Spleen (tissue), 11 donors: ENCODE results near the gene KCP. TPM values are rescaled to one million over a fixed set of nuclear protein-coding genes. Genes with fewer than 3 reads are reported as not detected.

ENCODE experiments used
- DNase-seq: peaks from one replicate; pipeline ENCODE4 v3.0.0-alpha.2; 2020
- H3K27ac ChIP-seq, 8 donors: fragments of 200-600 bp; sonication (generic) in 7 of 8; 1 replicate in 4 of 8; 2 replicates in 4 of 8; pipeline versions ENCODE4 v1.5.0 to v1.8.0; 2016 to 2021; ENCODE audit warnings: inconsistent platforms in 4 of 8, mild to moderate bottlenecking in 4 of 8, moderate library complexity in 1 of 8
- H3K27me3 ChIP-seq, 7 donors: fragments of 200-600 bp; sonication (generic) in 6 of 7; replicated peaks in 1 of 7; 1 replicate in 4 of 7; 2 replicates in 3 of 7; pipeline versions ENCODE4 v1.5.0 to v1.8.0; 2016 to 2021; ENCODE audit warnings: inconsistent platforms in 3 of 7, mild to moderate bottlenecking in 1 of 7
- H3K36me3 ChIP-seq, 6 donors: fragments of 200-600 bp; sonication (generic) in 5 of 6; 1 replicate in 4 of 6; 2 replicates in 2 of 6; pipeline versions ENCODE4 v1.5.0 to v1.8.0; 2016 to 2021; ENCODE audit warnings: inconsistent platforms in 2 of 6
- H3K4me1 ChIP-seq, 6 donors: fragments of 200-600 bp; sonication (generic) in 5 of 6; 1 replicate in 3 of 6; 2 replicates in 3 of 6; pipeline versions ENCODE4 v1.5.0 to v1.8.0; 2016 to 2021; ENCODE audit warnings: inconsistent platforms in 3 of 6
- H3K4me3 ChIP-seq, 8 donors: fragments of 200-600 bp; sonication (generic) in 7 of 8; 1 replicate in 4 of 8; 2 replicates in 4 of 8; pipeline versions ENCODE4 v1.5.0 to v1.8.0; 2016 to 2021; ENCODE audit warnings: inconsistent platforms in 4 of 8, mild to moderate bottlenecking in 4 of 8, moderate library complexity in 2 of 8
- H3K9me3 ChIP-seq, 8 donors: fragments of 200-600 bp; sonication (generic) in 7 of 8; 1 replicate in 4 of 8; 2 replicates in 4 of 8; pipeline versions ENCODE4 v1.5.0 to v1.8.0; 2016 to 2021; ENCODE audit warnings: inconsistent platforms in 4 of 8
- CTCF ChIP-seq, 11 experiments: fragments of 200-600 bp in 7 of 11; fragments of 450-650 bp in 4 of 11; sonication (generic) in 4 of 11; IDR thresholded peaks in 8 of 11; conservative IDR thresholded peaks in 3 of 11; 1 replicate in 7 of 11; 2 replicates in 4 of 11; pipeline versions ENCODE4 v1.4.0 to v1.8.0; 2016 to 2021; ENCODE audit warnings: antibody characterized with exemption in 11 of 11, inconsistent platforms in 4 of 11, mild to moderate bottlenecking in 1 of 11
- POLR2A ChIP-seq, 3 donors: fragments of 450-650 bp; IDR thresholded peaks; one replicate each; pipeline ENCODE4 v1.5.1; 2017; ENCODE audit warnings: antibody characterized with exemption in 3 of 3, mild to moderate bottlenecking in 1 of 3
- POLR2AphosphoS5 ChIP-seq, 3 donors: sonication (generic); formaldehyde crosslinking; IDR thresholded peaks; one replicate each; pipeline ENCODE4 v1.5.1; 2017; ENCODE audit warnings: antibody characterized with exemption in 3 of 3
- WGBS, 5 donors: extraction: QIAGEN DNeasy Blood & Tissue Kit in 3 of 5; methylation state at CpG; one replicate each; pipeline versions ENCODE4 v1.1.5 to v1.1.7; 2013 to 2018; 5-methylcytosine and 5-hydroxymethylcytosine counted together
- intact Hi-C: fragments of 100-400 bp; cut with DNase I; formaldehyde crosslinking; loops from one replicate; pipeline ENCODE4 v1.15.0; 2023; ENCODE audit warnings: low total_unique reads
- polyA plus RNA-seq, 3 donors: library from polyadenylated mRNA; stranded (reverse); fragments of 200-250 nt; gene quantifications; one replicate each; pipeline ENCODE4 v1.2.1, GENCODE V29; 2013
- total RNA-seq, 7 donors: library from RNA; depleted of rRNA in 3 of 7; stranded (reverse); fragments of >200 nt in 3 of 7; fragmentation: NEBNext Ultra II Directional in 4 of 7; extraction: Animal tissue kit (Norgen Biotek cat#: 25700) in 4 of 7; gene quantifications; one replicate each; pipeline versions ENCODE4 v1.1.0 to v1.2.1, GENCODE V29; 2016 to 2021
- donor health status: healthy with polysubstance abuse.
- donor health status: DM: no; HTN: no; CAD: no; lungs with moderate emphysema.
- donor health status: DM: no; HTN: no; CAD: no.
- donor health status: Bipolar disorder and iron deficiency.
- donor health status: healthy.
- donor health status: DM: no; HTN: no; CAD: no.
- donor health status: DM: yes; HTN: yes; CAD: no.

The KCP gene
- total and polyA plus RNA-seq, 10 donors, result 0.06 to 2.1 (median 0.71) TPM

GRCh38 chr7:128954150-128954549 is 43.6 kb upstream of the KCP start:
- H3K9me3 ChIP-seq, result no peaks in the 10 kb centered on the region
- no peaks in the 10 kb centered on the region for H3K27me3 ChIP-seq
- H3K4me3 ChIP-seq, result no peak overlapping the region
- no peak for DNase-seq
- peaks cover 0 to 25% (median 2%) of the 10 kb centered on the region in 6 donors for H3K4me1 ChIP-seq
- peaks cover 0 to 100% (median 67%) of the 10 kb centered on the region in 6 donors for H3K36me3 ChIP-seq
- H3K27ac ChIP-seq, result peak overlapping the region in 6 of 8 donors; percentile 43 to 72 (median 63)
- TF ChIP-seq CTCF (IDR thresholded peaks at IDR 0.05 in 8 of 11, conservative IDR thresholded peaks at IDR 0.05 in 3 of 11) (no peak), POLR2AphosphoS5 (IDR thresholded peaks at IDR 0.05) (no peak), POLR2A (IDR thresholded peaks at IDR 0.05) (no peak)
- intact Hi-C loops, result no loop called here
- WGBS, 5 donors, result 82 to 93% (median 89%) methylated on average over 2 of the region's 2 CpGs

GRCh38 chr7:128951296-128951695 is 40.8 kb upstream of the KCP start:
- Histone ChIP-seq H3K27me3 (no peaks in the 10 kb centered on the region), H3K27ac (no peak overlapping the region), H3K9me3 (no peaks in the 10 kb centered on the region), H3K4me3 (no peak overlapping the region), H3K36me3 (peaks cover 0 to 100% (median 64%) of the 10 kb centered on the region in 6 donors), H3K4me1 (peaks cover 0 to 39% (median 12%) of the 10 kb centered on the region in 6 donors)
- TF ChIP-seq POLR2A (IDR thresholded peaks at IDR 0.05) (no peak), POLR2AphosphoS5 (IDR thresholded peaks at IDR 0.05) (no peak), CTCF (IDR thresholded peaks at IDR 0.05 in 8 of 11, conservative IDR thresholded peaks at IDR 0.05 in 3 of 11) (no peak)
- no peak for DNase-seq
- WGBS, 5 donors, result 51 to 64% (median 62%) methylated on average over 5 of the region's 5 CpGs
- intact Hi-C loops, result no loop called here

GRCh38 chr7:128948976-128949760 is 38.7 kb upstream of the KCP start:
- WGBS, 5 donors, result 72 to 92% (median 88%) methylated on average over 4 of the region's 4 CpGs
- intact Hi-C loops, result no loop called here
- Histone ChIP-seq H3K27ac (peak overlapping the region in 2 of 8 donors; percentile 46 to 48), H3K36me3 (peaks cover 0 to 100% (median 58%) of the 10 kb centered on the region in 6 donors), H3K4me1 (peaks cover 0 to 31% (median 12%) of the 10 kb centered on the region in 6 donors), H3K27me3 (no peaks in the 10 kb centered on the region), H3K9me3 (no peaks in the 10 kb centered on the region), H3K4me3 (no peak overlapping the region)
- DNase-seq, result no peak
- TF ChIP-seq CTCF (IDR thresholded peaks at IDR 0.05 in 8 of 11, conservative IDR thresholded peaks at IDR 0.05 in 3 of 11) (no peak), POLR2AphosphoS5 (IDR thresholded peaks at IDR 0.05) (peak in 2 of 3 donors; percentile 12 to 43), POLR2A (IDR thresholded peaks at IDR 0.05) (no peak)

GRCh38 chr7:128948312-128948973 is 37.9 kb upstream of the KCP start:
- no peak overlapping the region for H3K4me3 ChIP-seq
- intact Hi-C loops, result no loop called here
- 64 to 84% (median 72%) methylated on average over 6 to 12 of the region's 12 CpGs for WGBS, 5 donors
- H3K4me1 ChIP-seq, result peaks cover 0 to 32% (median 12%) of the 10 kb centered on the region in 6 donors
- no peak for TF ChIP-seq POLR2A (IDR thresholded peaks at IDR 0.05)
- no peak for TF ChIP-seq CTCF (IDR thresholded peaks at IDR 0.05 in 8 of 11, conservative IDR thresholded peaks at IDR 0.05 in 3 of 11)
- peak in 2 of 3 donors; percentile 31 to 72 for TF ChIP-seq POLR2AphosphoS5 (IDR thresholded peaks at IDR 0.05)
- no peak for DNase-seq
- no peaks in the 10 kb centered on the region for H3K27me3 ChIP-seq
- peaks cover 0 to 100% (median 54%) of the 10 kb centered on the region in 6 donors for H3K36me3 ChIP-seq
- peak overlapping the region in 2 of 8 donors; percentile 46 to 48 for H3K27ac ChIP-seq
- H3K9me3 ChIP-seq, result no peaks in the 10 kb centered on the region
